ENCODE results near the gene RDH16.

- TF ChIP-seq POLR2A (IDR thresholded peaks at IDR 0.05) = no peak
- TF ChIP-seq CTCF (IDR thresholded peaks at IDR 0.05) = no peak
- no peak for TF ChIP-seq EP300 (IDR thresholded peaks at IDR 0.05)
These were observed 49.3 kb downstream of the RDH16 start for GRCh38 chr12:56908136-56908535.

Data from tibial nerve (tissue), 4 donors.